Mesothelial cell of epicardium (in vitro differentiated cells): ENCODE results near the gene MXD1. TPM values are rescaled to one million over a fixed set of nuclear protein-coding genes. Genes with fewer than 3 reads are reported as not detected.
A peak's percentile ranks its signal among the peaks of the same experiment; 100 is the strongest.
"Not testable (repeated sequence)": the region's sequence is repeated elsewhere in the genome, so short reads cannot be mapped to it uniquely, and the experiment has no call there.

Experiments used
- DNase-seq, 2 experiments: peaks; one replicate each; pipeline ENCODE4 v3.0.0; 2021; ENCODE audit warnings: low spot score in 2 of 2; ENCODE audit not compliant: unreplicated experiment in 2 of 2
- H3K27ac Mint-ChIP-seq: 2 replicates; pipeline ENCODE4 v1.8.0; 2021; ENCODE audit warnings: mixed read lengths
- H3K27me3 Mint-ChIP-seq: 2 replicates; pipeline ENCODE4 v1.8.0; 2021; ENCODE audit warnings: low read depth, mixed read lengths
- H3K36me3 Mint-ChIP-seq: 2 replicates; pipeline ENCODE4 v1.8.0; 2021; ENCODE audit warnings: mixed read lengths
- H3K4me1 Mint-ChIP-seq: 2 replicates; pipeline ENCODE4 v1.8.0; 2021; ENCODE audit warnings: mixed read lengths
- H3K4me3 Mint-ChIP-seq: 2 replicates; pipeline ENCODE4 v1.8.0; 2021; ENCODE audit warnings: mild to moderate bottlenecking, moderate library complexity, mixed read lengths
- H3K9me3 Mint-ChIP-seq: 2 replicates; pipeline ENCODE4 v1.8.0; 2021; ENCODE audit warnings: mixed read lengths
- total RNA-seq: library from RNA; stranded (reverse); gene quantifications from 3 replicates; pipeline ENCODE4 v1.2.1, GENCODE V29; 2021
- TF ChIP-seq, protein P1 (sequence below): fragments of 200-600 bp; sonication (generic); IDR thresholded peaks from one replicate; pipeline ENCODE4 v1.5.0; 2021; ENCODE audit warnings: antibody characterized with exemption; ENCODE audit not compliant: unreplicated experiment

MXD1 gene, protein sequence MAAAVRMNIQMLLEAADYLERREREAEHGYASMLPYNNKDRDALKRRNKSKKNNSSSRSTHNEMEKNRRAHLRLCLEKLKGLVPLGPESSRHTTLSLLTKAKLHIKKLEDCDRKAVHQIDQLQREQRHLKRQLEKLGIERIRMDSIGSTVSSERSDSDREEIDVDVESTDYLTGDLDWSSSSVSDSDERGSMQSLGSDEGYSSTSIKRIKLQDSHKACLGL
- total RNA-seq, result 8.7 to 10.4 TPM (median 9.7 TPM) in 3 replicates

DNA sequence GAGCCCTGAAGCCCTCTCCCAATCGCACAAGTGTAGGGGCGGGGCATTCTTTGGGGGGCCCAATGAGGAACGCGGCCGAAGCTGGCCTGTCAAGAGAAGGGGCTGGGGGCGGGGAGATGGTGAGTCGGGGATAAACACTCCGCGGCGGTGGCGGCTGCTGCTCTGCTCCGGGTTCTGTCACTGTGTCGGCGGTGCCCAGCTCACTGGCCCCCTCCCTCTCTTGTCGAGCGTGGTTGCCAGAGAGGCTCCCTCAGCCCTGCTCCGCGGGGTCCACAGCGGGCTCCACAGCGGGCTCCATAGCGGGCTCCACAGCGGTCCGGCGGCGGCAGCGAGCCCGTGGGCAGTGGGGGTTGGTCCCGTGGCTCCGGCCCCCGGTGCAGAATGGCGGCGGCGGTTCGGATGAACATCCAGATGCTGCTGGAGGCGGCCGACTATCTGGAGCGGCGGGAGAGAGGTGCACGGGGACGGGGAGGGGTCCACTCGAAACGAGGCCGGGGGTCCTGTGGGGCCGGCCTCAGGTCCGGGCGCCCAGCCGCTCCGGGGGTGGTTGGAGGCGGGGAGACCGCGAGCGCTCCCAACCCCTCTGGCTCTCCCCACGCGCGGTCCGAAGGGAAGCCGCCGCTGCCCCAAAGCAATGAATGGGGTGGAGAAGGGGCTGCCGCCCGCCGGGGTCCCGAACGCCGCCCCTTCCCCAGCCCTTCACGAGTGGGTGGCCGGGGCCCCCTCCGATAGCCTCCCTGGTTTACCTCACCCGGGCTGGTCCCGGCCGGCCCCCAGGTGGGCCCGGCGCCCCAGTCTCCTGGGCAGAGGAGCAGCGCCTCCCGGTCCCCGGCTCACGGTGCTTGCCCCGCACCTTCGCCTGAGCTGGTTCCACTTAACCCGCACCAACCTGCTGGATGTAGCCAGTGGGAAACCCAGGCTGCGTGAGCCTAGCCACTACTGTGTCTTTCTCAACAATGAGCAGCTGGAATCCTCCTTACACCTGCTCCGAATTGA lies at the start of gene MXD1:
Gene MXD1 (plus strand): TSS at position 160 of the 996 bp plus-strand sequence. CDS start 222 bp downstream, at position 382.
- Mint-ChIP-seq H3K27ac (peak within 1 kb of the TSS; percentile 94), H3K4me3 (peak within 1 kb of the TSS; percentile 81), H3K4me1 (peaks cover 9% of the 10 kb centered on the region), H3K36me3 (peaks cover 3% of the 10 kb centered on the region), H3K9me3 (no peaks in the 10 kb centered on the region), H3K27me3 (no peaks in the 10 kb centered on the region)
- TF ChIP-seq, protein P1, sequence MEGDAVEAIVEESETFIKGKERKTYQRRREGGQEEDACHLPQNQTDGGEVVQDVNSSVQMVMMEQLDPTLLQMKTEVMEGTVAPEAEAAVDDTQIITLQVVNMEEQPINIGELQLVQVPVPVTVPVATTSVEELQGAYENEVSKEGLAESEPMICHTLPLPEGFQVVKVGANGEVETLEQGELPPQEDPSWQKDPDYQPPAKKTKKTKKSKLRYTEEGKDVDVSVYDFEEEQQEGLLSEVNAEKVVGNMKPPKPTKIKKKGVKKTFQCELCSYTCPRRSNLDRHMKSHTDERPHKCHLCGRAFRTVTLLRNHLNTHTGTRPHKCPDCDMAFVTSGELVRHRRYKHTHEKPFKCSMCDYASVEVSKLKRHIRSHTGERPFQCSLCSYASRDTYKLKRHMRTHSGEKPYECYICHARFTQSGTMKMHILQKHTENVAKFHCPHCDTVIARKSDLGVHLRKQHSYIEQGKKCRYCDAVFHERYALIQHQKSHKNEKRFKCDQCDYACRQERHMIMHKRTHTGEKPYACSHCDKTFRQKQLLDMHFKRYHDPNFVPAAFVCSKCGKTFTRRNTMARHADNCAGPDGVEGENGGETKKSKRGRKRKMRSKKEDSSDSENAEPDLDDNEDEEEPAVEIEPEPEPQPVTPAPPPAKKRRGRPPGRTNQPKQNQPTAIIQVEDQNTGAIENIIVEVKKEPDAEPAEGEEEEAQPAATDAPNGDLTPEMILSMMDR, result no peak
- peak; percentile 21 to 50 for DNase-seq

DNA sequence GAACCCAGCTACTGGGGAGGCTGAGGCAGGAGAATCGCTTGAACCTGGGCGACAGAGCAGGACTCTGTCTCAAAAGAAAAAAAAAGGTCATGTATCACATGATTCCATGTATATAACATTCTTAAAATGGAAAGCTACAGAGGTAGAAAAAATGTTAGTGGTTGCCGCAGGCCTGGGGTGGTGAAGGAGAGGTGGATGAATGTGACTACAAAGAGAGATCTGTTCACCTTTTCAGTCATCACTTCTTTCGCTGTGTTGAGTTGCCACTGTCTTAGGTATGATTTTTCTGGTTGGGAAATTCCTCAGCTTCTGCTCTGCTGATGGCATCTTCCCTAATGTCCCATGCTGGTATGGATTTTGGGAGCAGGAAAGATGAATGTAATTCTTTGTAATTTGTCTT lies 26.5 kb upstream of the MXD1 start:
- no peaks in the 10 kb centered on the region for H3K36me3 Mint-ChIP-seq
- TF ChIP-seq, protein P1, result no peak
- peaks cover 6% of the 10 kb centered on the region for H3K9me3 Mint-ChIP-seq
- H3K27me3 Mint-ChIP-seq, result no peaks in the 10 kb centered on the region
- peaks cover 2% of the 10 kb centered on the region for H3K4me1 Mint-ChIP-seq
- DNase-seq, result no peak
- no peak overlapping the region for H3K4me3 Mint-ChIP-seq
- no peak overlapping the region for H3K27ac Mint-ChIP-seq

DNA sequence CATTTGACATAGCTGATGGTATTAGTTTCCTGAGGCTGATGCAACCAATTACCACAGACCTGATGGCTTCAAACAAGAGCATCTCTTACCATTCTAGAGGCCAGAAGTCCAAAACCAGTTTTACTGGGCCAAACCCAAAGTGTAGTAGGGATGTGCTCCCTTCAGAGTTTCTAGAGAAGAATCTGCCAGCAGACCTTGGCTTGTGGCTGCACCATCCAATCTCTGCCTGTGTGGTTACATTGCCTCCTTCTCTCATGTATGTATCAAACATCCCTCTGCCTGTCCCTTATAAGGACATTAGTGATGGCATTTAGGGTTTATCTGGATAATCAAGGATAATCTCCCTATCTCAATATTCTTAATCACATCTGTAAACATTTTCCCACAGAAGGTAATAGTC lies 25.6 kb upstream of the MXD1 start:
- peaks cover 7% of the 10 kb centered on the region for H3K4me1 Mint-ChIP-seq
- H3K27me3 Mint-ChIP-seq, result no peaks in the 10 kb centered on the region
- peaks cover 6% of the 10 kb centered on the region for H3K9me3 Mint-ChIP-seq

DNA sequence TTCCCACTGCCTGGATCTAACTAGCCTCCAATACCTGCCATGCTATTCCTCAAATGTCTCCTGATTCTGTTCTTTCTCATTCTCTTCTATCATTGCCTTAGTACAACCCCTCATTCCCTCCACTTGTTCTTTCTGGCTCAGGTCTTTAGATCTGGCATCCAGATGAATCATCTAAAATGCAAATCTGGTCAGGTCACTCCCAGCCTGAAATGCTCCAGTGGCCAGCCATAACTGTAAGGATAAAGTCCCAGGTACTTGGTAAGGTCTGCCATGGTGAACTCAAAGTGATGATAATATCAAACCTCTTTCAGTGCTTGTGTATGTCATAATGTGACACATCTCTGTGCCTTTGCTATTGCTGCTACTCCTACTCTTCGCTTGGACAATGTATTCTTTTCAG lies 24.0 kb upstream of the MXD1 start:
- no peak for DNase-seq
- TF ChIP-seq, protein P1, result no peak
- peaks cover 6% of the 10 kb centered on the region for H3K9me3 Mint-ChIP-seq
- no peak overlapping the region for H3K27ac Mint-ChIP-seq
- H3K4me1 Mint-ChIP-seq, result peaks cover 9% of the 10 kb centered on the region
- no peaks in the 10 kb centered on the region for H3K27me3 Mint-ChIP-seq
- H3K36me3 Mint-ChIP-seq, result no peaks in the 10 kb centered on the region
- H3K4me3 Mint-ChIP-seq, result no peak overlapping the region

More for the DNA sequence above, 25.6 kb upstream of the MXD1 start:
- H3K4me3 Mint-ChIP-seq, result no peak overlapping the region
- TF ChIP-seq, protein P1, result no peak
- no peaks in the 10 kb centered on the region for H3K36me3 Mint-ChIP-seq
- no peak for DNase-seq
- no peak overlapping the region for H3K27ac Mint-ChIP-seq

DNA sequence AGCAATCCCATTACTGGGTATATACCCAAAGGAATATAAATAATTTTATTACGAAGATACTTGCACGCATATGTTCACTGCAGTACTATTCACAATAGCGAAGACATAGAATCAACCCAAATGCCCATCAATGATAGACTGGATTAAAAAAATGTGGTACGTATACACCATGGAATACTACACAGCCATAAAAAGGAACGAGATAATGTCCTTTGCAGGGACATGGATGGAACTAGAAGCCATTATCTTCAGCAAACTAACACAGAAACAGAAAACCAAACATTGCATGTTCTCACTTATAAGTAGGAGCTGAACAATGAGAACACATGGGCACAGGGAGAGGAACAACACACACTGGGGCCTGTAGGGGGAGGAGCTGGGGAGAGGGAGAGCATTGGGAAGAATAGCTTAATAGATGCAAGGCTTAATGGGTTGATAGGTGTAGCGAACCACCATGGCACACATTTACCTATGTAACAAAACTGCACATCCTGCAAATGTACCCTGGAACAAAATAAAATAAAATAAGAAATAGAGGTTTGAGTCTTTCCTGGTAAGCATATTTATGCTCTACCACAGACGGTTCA lies 22.0 kb upstream of the MXD1 start:
- H3K4me3 Mint-ChIP-seq, result peak overlapping the region; percentile 100
- peak overlapping the region; percentile 99 for H3K27ac Mint-ChIP-seq
- not testable (repeated sequence) for H3K36me3 Mint-ChIP-seq, H3K9me3 Mint-ChIP-seq, DNase-seq, H3K27me3 Mint-ChIP-seq, H3K4me1 Mint-ChIP-seq
